Measurements from ENCODE around the gene SOCS6. TPM values are rescaled to one million over a fixed set of nuclear protein-coding genes. Genes with fewer than 3 reads are reported as not detected.

SOCS6 gene
- total RNA-seq, 2 donors from 2014 or later, result 34.2 to 54.8 TPM

DNA sequence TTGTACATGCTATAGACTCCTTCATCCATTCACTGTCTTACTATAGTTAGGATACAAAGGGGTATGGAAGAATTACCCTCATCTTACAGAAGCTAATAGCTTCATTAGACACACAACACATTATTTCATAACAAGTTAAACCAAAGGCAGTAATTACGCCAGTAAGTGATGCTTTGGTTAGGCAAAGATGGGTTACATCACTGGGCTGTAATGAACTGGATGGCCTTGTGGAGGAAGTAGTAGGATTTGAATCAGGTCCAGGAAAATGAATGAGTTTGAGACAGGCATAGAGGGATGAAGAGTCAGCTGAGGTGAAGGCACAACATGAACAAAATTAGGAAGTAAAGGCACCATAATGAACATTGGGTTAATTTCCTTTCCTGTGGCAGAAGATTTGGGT is 80.1 kb downstream of the SOCS6 start:
- no peaks in the 10 kb centered on the region for H3K36me3 ChIP-seq
- no peaks in the 10 kb centered on the region for H3K4me1 ChIP-seq
- no peaks in the 10 kb centered on the region for H3K27me3 ChIP-seq
- no peak for DNase-seq
- no peak overlapping the region for H3K4me3 ChIP-seq
- intact Hi-C loops (cut with DNase I), result no loop called here
- no peaks in the 10 kb centered on the region for H3K9me3 ChIP-seq
- no peak overlapping the region for H3K27ac ChIP-seq
- H3K9ac ChIP-seq (ENCODE audit: low read depth in 2 of 2, low read length in 2 of 2), result no peak overlapping the region
- TF ChIP-seq CTCF (IDR thresholded peaks at IDR 0.05), result no peak

DNA sequence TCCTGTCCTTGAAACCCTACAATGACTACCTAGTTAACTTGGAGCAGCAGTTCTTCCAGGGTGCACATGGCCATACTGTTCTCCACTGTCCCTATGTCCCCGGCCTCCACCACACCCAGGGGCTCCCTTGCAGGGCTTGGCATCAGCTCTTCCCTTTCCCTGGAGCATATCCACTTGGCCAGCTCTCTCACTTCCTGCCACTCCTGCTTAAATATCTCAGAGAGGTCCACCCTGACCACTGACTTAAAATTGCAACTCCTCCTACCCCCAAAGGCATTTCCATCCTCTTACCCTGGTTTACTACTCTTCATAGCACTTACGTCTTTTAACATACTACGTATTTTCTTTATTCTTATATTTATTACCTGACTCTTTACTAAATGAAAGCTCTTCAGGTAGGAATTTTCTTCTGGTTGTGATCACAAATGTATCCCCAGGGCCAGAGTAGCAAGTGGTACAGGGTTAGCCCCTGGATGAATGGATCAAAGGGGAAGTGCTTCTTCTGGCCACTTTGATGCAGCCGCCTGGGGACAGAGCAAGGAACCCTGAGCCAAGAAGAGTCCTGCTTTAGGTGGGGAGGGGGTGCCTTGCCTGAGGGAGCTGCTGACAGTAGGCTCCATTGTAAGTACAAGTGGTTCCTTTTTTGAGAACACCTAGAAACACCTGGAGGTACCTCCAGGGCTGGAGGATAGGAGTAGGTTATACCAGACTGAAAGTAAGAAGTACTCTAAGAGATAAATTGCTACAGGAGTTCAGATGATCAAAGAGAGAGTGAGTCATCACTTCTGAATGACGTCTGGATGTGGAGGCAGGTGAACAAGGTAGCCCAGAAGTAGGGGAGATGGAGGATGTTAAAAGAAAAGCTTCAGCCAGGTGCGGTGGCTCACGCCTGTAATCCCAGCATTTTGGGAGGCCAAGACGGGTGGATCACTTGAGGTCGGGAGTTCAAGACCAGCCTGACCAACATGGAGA is 82.2 kb downstream of the SOCS6 start:
- no peaks in the 10 kb centered on the region for H3K36me3 ChIP-seq
- H3K4me1 ChIP-seq, result no peaks in the 10 kb centered on the region
- no peaks in the 10 kb centered on the region for H3K9me3 ChIP-seq
- intact Hi-C loops (cut with DNase I), result no loop called here
- no peak overlapping the region for H3K9ac ChIP-seq (ENCODE audit: low read depth in 2 of 2, low read length in 2 of 2)
- no peak overlapping the region for H3K4me3 ChIP-seq
- no peak for TF ChIP-seq CTCF (IDR thresholded peaks at IDR 0.05)
- H3K27ac ChIP-seq, result no peak overlapping the region
- no peaks in the 10 kb centered on the region for H3K27me3 ChIP-seq
- DNase-seq, result no peak

- TF ChIP-seq CTCF (IDR thresholded peaks at IDR 0.05), result no peak
- H3K4me3 ChIP-seq, result no peak overlapping the region
- H3K36me3 ChIP-seq, result no peaks in the 10 kb centered on the region
- no peaks in the 10 kb centered on the region for H3K4me1 ChIP-seq
- no peak overlapping the region for H3K9ac ChIP-seq (ENCODE audit: low read depth in 2 of 2, low read length in 2 of 2)
- intact Hi-C loops (cut with DNase I), result no loop called here
- DNase-seq, result no peak
- no peaks in the 10 kb centered on the region for H3K9me3 ChIP-seq
- no peaks in the 10 kb centered on the region for H3K27me3 ChIP-seq
- H3K27ac ChIP-seq, result no peak overlapping the region
Measured at GRCh38 chr18:70371908-70372307, 83.1 kb downstream of the SOCS6 start.

GRCh38 chr18:70372450-70373041 is 83.7 kb downstream of the SOCS6 start:
- intact Hi-C loops (cut with DNase I), result no loop called here
- Histone ChIP-seq H3K4me3 (no peak overlapping the region), H3K9ac (ENCODE audit: low read depth in 2 of 2, low read length in 2 of 2) (no peak overlapping the region), H3K4me1 (no peaks in the 10 kb centered on the region), H3K9me3 (no peaks in the 10 kb centered on the region), H3K27me3 (no peaks in the 10 kb centered on the region), H3K27ac (no peak overlapping the region), H3K36me3 (no peaks in the 10 kb centered on the region)
- no peak for TF ChIP-seq CTCF (IDR thresholded peaks at IDR 0.05)
- no peak for DNase-seq

- Histone ChIP-seq H3K36me3 (no peaks in the 10 kb centered on the region), H3K4me3 (no peak overlapping the region), H3K4me1 (no peaks in the 10 kb centered on the region), H3K27ac (no peak overlapping the region), H3K27me3 (no peaks in the 10 kb centered on the region), H3K9me3 (no peaks in the 10 kb centered on the region), H3K9ac (ENCODE audit: low read depth in 2 of 2, low read length in 2 of 2) (no peak overlapping the region)
- DNase-seq, result no peak
- no peak for TF ChIP-seq CTCF (IDR thresholded peaks at IDR 0.05)
- intact Hi-C loops (cut with DNase I), result no loop called here
Measured at GRCh38 chr18:70373042-70373519, 84.2 kb downstream of the SOCS6 start.

All from colonic mucosa (tissue), 4 donors.